Measurements from ENCODE around the gene AK4. TPM values are rescaled to one million over a fixed set of nuclear protein-coding genes. Genes with fewer than 3 reads are reported as not detected.
"Not testable (repeated sequence)": the region's sequence is repeated elsewhere in the genome, so short reads cannot be mapped to it uniquely, and the experiment has no call there.

Gene AK4
- polyA plus RNA-seq, 1 donor, result 6.9 TPM

DNA sequence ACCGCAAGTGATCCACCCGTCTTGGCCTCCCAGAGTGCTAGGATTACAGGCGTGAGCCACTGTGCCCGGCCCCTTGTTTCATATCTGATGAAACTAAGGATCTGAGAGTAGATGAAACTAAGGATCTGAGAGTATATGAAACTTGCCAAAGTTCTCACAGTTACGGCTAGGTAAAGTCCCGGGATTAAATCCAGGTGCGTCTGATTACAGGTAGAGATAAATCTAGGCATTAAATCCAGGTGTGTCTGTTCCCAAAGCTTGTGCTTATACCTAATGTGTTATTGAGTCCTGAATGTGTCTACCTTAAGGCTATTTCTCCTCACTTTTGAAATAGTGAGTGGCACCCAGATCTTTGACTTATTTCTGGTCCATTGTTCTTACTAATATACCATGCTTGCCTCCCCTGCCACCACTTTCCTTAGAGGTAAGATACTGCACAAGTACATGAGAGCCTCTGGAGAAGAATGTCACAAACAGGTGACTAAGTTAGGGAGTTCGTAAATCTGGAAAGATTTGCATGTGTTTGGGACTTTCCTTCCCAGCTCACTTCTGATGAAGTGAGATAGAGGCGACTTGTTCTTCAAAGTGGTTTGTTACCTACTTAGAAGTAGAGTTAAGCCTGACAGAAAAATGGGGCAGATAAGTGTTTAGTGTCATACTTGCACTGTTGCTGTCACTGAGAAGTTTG is 66.5 kb downstream of the AK4 start:
- DNase-seq, result no peak

DNA sequence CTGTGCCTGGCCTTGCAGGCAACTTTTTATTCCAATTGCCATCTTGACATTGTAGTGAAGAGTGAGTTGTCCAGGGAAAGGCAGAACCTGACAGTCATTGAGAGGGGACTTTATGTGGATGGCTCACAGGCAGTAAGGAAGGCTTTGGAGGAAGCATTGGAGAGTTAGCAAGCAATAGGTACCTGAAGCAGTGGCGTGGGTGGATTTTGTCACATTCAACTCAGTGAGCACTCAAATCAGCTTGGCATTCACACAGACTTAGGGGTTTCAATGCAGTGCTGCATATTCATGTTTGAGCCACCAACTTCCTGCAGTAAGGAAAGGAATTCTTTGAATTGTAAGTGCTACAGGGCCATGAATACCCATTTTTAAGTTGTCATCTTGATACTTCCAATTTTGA is 69.0 kb downstream of the AK4 start:
- DNase-seq, result no peak

DNA sequence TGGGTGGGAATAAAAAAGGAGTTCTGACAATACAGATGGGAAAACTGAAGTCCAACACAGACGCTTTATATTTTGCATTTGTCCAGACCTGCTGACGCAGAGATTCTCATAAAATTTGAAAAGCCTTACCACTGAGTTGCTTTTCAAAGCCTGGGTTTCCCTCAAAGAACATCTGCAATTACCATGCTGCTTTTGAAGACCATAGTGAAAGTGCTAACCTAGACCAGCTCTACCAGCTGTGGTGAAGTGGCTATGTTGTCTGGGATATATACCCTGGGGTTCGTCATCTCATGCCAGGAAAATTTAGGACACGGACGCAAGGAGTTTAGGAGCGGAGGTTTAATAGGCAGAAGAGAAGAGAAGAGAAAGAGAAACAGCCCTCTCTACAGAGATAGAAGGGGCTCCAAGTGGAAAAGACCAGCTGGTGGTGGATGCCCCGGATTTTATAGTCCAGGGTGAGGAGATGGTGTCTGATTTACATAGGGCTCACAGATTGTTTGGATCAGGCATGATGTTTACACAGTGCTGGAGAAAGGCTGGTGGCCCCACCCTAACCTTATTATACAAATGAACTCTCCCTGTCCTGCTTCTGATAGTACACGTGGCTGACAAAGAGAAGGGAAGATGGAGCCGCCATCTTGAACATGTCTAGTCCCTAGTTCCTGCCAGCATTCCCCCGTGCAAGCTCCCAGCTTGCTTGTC is 73.8 kb downstream of the AK4 start:
- no peak for DNase-seq

DNA sequence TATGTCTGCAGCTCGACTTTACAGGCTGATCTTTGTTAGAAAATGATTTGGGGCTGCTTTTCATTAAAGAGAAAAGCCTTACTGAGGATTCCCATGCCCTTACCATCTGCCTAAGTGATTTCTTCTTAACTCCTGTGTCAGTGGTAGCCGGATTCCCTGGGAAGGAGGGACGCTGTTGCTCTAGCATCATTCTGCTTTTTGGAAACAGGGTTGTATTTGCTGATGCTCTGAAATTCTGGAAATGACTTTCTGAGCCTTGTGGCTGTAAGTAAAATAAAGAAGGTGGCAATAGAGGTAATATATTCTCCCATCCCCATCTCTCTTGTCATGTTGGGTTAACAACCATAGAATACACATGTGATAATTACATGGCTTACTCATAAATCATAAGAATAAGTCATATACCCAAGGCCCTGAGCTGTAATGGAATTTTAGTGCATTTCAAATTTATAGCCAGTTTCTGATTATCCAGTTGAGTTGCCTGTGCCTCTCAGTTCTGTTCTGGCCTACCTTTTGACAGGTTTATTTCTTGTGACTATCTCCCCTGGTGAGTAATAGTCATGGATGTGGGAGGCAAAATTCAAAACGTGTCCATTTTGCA is 74.4 kb downstream of the AK4 start:
- no peak for DNase-seq

DNA sequence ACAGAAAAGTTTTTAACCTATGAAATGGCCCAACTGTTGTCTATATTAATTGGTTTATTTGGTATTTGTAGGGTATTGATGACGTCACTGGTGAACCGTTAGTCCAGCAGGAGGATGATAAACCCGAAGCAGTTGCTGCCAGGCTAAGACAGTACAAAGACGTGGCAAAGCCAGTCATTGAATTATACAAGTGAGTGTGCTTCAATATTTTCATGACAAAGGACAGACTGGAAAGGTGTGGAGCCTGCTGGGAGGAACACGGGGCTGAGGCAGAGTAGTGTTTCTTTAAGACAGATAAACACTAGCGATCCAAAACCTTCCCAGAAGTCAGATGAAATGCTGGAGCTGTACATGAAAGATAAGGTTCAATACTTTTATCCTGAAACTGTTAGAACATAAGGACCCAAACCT is 76.7 kb downstream of the AK4 start:
- DNase-seq, result no peak

DNA sequence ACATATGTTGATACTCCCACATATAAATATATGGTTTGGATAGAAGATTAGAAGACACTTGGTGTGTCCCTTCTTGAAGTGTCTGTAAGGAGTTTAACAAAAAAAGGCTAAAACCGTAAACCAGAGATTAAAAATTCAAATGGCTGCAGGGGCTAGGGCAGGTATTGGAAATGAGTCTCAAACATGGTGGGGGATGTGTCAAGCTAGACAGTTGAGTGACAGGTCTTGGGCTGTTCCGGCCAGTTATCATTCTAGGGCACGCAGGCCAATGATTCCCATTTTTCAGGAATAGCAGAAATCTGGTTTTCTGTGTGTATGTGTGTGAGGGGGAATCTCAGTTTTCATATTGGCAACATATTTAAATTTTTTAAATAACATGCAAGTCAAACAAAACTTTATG is 77.2 kb downstream of the AK4 start:
- no peak for DNase-seq

DNA sequence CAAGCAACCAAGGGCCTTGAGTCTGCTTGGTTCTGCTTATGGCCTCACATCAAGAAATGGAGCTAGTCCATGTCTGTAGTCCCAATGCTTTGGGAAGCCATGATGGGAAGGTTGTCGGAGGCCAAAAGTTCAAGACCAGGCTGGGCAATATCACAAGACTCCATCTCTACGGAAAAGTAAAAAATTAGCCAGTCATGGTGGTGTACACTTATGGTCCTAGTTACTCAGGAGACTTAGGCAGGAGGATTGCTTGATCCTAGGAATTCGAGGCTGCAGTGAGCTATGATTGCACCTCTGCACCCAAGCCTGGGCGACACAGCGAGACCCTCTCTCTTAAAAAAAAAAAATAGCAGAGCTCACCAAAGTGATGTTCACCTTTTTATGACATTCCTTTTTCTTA is 81.2 kb downstream of the AK4 start:
- no peak for DNase-seq

DNA sequence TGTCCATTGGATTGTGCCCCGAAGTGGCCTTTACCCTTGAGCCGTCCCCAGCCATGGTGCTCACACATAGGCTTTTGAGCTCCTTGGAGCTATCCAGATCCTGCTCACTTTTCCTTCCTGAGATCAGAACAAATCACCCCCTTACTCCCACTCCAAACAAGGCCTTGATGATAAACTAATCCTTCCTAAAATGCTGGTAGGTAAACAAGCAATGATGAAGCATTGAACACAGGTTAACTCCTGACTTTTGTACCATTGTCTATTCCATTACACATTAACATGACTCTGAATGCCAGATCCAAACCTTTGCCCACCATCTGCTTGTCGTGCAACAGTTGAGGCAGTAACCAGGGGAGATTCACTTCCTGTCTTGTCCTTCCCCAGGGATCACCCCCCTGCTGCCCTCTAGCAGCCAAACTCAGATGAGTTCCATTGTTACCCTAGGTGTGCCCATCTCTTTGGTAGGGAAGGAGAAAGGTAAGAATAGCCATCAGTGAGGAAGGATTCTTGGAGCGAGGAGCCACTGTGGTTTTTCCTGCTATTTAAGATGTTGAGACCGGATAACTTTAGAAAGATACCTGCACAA is 81.8 kb downstream of the AK4 start:
- DNase-seq, result no peak

DNA sequence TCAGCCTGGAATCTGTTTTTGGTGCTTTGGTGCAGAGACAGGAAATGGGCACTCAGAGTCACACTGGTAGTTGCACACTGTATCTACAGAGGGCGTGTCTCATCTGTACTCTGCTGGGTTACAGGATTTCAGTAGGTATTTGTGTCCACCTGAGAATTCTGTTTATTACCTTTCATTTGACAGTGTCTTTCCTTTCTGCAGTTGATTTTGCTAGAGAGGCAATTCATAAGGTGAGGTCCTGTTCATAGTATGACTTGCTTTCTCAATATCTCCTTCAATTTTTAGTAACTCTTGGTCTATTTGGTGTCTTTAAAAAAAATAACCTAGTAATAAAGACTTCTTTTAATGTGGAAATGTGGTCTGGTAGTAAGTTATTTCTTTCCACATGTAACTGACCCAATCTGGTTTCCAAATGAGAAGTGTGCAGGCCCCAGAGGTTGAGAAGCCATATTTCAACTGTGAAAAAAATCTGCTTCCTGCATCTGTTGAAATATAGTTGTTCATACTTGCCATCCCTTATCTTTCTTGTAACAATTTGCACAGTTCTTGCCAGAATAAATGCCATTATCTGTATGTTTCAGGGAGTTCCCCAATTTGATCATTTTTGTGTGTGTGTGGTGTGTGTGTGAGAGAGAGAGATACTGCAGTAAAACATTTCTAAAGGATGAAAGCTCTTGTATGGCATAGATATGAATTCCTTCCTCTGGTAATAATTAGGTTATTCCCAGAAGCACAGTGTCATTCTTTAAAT is 82.9 kb downstream of the AK4 start:
- DNase-seq, result no peak

DNA sequence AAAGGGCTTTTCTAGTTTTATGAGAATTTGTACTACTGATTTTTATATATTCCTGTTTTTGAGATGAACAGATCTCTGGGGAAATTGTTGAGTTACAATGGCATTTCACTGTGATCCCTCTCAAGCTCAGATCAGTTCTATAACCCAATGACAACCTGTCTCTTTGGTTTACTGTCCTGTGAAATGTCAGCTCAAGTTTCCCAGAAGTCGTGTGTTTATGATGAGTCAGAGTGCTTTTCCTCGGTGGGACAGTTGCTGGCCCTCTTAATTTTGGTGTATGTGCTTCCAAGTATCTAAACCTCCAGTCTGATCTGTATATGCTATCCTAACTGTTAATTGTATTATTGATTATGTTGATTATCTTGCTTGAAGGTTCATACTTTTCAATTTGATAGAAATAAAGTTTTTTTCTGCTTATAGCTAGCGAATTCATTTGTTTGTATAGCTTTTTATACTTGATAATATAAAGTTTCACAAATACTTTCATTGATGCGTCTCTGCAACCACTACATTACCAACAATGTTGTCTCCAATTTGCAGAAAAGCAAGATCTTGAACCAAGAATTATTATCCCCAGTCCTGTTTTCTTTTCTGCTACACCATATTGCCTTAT is 83.8 kb downstream of the AK4 start:
- DNase-seq, result no peak

DNA sequence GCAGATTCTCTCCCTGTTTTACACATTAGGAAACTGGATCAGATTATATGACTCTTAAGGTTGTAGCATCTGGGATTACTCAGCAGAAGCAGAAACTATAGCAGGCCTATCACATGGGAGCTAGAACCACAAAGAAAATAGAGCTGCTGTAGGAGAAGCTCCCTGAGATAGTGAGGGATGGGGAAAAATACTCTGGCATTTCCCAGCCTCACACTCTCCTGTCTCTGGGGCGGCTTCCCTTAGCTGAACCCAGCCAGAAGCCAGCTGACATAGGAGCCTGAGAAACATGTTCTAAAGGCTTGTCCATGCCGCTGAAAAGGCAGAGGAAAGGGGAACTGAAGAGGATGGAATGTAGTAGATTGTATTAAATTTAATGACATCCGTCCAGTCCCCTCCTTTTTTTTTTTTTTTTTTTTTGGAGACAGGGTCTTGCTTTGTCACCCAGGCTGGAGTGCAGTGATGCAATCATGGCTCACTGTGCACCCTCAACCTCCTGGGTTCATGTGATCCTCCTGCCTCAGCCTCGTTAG is 84.5 kb downstream of the AK4 start:
- no peak for DNase-seq

DNA sequence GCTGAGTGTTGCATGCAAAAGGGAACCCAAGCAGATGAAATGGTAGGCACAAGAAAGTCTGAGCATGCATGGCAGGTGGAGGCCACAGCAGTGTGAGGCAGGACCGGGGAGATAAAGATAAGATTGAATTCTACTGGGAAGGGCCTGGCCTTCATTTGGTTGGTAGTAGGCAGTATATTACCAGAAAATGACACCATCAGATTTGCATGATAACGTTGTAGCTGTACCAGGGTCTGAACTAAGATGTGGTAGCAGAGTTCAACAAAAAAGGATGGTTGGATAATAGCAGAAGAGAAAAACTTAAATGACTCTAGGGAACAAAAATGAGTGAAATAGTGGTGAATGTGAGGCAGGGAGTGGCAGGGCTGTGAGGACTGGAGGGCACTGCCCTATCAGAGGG is 85.8 kb downstream of the AK4 start:
- DNase-seq, result no peak

DNA sequence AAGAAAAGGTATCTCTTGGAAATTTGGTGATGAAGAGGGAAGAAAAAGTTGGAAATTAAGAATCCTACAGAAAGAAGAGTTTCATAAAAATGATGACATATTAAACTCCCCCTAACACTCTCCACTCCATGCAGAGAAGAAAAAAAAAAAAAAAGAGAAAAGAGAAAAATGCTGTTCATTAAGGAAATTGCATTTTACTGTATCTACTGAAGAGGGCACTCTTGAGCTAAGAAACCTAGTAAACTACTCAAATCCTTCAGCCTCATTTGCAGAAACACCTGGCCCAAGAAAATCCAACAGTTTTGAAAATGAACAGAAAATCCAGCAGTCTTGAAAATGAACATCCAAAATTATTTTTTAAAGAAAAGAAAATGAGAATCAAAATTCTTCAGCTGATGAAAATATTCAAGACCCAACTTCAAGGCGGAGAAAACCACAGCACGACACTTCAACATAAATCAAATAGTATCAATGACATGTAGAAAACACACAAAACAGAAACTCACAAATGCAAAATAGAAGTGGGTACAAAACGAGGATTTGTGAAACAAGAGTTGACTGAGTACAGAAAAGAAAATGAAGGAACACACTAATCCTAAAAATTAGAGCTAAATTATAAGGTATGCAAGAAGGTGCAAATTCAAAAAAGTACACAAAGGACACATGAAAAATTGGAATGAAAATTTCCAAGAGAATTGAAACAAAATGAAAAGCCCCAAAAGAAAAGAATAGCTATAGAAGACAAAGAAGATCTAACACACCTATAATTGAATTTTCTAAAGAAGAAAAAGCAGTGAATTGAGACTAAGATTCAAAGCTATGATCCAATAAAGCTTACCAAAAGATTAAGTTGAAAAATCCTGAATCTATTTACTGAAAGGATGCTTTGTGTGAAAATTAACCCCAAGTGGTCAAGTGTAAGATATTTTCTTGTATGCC is 88.1 kb downstream of the AK4 start:
- no peak for DNase-seq

DNA sequence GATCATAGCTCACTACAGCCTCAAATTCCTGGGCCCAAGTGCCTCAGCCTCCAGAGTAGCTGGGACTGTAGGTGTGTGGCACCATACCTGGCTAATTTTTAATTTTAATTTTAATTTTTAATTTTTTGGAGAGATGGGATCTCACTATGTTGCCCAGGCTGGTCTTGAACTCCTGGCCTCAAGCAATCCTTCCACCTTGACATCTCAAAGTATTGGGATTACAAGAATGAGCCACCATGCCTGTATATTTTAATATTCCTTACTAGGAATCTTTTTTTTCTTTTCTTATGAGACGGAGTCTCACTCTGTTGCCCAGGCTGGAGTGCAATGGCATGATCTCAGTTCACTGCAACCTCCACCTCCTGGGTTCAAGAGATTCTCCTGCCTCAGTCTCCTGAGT is 89.1 kb downstream of the AK4 start:
- DNase-seq, result not testable (repeated sequence)

DNA sequence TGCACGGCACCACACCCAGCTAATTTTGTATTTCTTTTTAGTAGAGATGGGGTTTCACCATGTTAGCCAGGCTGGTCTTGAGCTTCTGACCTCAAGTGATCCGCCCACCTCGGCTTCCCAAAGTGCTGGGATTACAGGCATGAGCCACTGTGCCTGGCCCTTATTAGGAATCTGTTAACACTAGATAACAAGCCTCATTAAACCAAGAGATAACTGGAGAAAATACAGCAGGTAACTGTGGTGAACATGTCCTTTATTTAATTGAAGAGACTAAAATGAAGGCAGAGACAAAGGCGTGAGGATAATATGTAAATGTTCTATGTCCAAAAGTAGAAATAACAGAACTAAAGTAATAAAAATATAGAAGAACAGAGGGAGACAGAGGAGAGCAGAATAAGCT is 89.5 kb downstream of the AK4 start:
- no peak for DNase-seq

DNA sequence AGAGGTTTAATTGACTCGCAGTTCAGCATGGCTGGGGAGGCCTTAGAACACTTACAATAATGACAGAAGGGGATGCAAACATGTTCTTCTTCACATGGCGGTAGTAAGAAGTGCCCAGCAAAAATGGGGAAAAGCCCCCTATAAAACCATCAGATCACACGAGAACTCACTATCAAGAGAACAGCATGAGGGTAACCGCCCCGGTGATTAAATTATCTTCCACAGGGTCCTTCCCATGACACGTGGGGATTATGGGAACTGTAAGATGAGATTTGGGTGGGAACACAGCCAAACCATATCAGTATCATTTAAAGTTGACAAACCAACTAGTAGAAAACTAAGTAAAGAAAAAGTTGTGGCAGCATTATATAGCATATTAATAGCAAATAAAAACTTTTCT is 90.0 kb downstream of the AK4 start:
- no peak for DNase-seq

DNA sequence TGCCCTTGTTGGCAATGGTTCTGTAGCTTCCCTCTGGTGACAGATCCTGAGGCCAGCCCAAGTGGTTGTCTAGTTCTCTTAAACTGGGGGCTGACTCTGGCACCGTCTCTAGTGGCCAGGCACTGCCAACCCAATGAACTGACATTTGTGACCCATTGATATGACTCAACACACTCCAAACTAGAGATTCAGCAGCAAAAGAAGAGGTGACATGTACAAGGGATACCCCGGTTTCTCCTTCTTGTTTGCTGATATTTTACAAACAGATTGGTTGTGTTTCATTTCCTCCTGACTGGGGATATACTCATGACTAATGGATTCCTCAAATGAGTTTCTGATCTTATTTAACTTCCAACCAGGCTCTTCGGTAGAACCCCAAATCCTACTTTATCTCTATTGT is 95.5 kb downstream of the AK4 start:
- DNase-seq, result no peak

DNA sequence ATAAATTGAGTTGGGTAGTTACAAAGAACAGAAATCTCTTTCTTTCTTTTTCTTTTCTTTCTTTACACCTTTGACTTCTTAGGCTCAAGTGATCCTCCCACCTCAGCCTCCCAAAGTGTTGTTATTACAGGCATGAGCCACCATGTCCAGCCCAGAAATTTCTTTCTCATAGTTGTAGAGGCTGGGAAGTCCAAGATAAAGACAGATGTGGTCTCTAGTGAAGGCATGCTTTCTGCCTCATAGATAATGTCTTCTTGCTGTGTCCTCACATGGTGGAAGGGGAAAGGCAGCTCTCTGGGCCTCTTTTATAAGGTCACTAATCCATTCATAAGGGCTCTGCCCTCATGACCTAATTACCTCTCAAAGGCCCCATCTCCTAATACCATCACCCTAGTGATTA is 97.3 kb downstream of the AK4 start:
- DNase-seq, result no peak

DNA sequence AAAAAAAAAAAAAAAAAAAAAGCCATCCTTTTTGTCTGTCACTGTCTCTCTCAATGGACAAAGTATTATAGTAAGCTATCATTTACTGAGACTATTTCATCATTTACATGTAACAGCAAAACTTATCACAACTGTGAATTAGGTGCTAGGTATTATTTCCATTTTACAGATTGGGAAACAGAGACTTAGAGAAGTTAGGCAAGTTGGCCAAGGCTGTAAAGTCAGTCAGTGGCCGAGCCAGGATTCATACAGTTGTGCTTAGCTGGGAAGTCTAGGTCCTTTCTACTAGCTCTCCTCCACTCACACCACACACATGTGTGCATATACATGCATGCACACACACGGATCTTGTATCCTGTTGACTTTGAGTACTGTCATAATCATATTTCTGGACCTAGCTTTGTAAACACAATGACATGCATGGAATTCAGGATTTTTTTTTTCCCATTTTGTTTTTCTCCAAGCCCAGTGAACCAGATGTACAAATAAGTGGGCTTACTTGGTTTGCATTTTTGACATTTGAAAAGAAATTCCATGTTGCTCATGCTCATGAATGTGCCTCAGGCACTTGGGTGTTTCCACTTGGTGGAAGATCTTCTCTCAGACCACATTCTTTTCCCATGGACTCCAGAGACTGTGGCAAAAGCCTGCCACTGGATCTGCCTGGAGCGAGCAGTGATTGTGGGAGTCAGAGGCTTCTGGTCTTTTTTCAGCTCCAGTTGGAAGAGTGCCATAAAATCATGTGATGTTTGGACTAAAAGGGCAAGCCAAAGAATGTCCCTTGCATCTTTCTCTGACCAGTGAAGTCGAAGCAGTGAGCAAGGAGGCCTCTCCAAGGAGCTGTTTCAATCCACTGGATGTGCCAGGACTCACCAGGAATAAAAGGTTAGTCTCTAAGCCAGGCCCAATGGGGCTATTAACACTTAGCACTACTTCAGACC is 99.7 kb downstream of the AK4 start:
- DNase-seq, result no peak

DNA sequence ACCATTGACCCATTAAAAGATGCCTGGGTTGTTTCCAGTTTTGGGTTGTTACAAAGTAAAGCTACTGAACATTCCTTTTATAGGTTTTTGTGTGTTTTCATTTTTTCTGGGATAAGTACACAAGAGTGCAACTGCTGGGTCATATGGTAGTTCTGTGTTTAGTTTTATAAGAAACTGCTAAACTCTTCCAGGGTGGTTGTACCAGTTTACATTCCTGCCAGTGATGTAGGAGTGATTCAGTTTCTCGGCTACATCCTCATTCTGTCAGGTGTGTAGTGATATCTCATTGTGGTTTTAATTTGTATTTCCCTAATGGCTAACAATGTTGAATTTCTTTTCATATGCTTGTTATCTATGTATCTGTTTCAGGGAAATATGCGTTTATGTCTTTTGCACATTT is 102.8 kb downstream of the AK4 start:
- no peak for DNase-seq

Measured in hindlimb muscle (tissue), 1 donor.